Activated B cell treated with CpG ODN at 0.5 μM for 24 hours (primary cell): ENCODE data around the gene ASPG. TPM values are rescaled to one million over a fixed set of nuclear protein-coding genes. Genes with fewer than 3 reads are reported as not detected.

Experiments
- ATAC-seq: fragments of 200-7000 bp; cut with Tn5 transposase; one replicate; pipeline ENCODE4 v1.10.0; 2021; ENCODE audit warnings: low read depth, mild to moderate bottlenecking, moderate library complexity
- CTCF ChIA-PET: fragments of 350-600 bp; sonication (Branson Sonifier 250); formaldehyde crosslinking; loops from one replicate; lab custom pipeline; 2021; ENCODE audit warnings: antibody characterized with exemption; lab: Charles Lee
- POLR2A ChIA-PET: fragments of 350-600 bp; sonication (Branson Sonifier 250); formaldehyde crosslinking; loops from one replicate; lab custom pipeline; 2021; ENCODE audit warnings: antibody characterized with exemption; lab: Charles Lee
- DNase-seq: peaks from one replicate; pipeline ENCODE4 v3.0.0; 2022
- H3K27ac Mint-ChIP-seq: one replicate; pipeline ENCODE4 v1.8.0; 2020; ENCODE audit warnings: mixed read lengths
- H3K27me3 Mint-ChIP-seq: one replicate; pipeline ENCODE4 v1.8.0; 2021; ENCODE audit warnings: mixed read lengths
- H3K36me3 Mint-ChIP-seq: one replicate; pipeline ENCODE4 v1.8.0; 2021; ENCODE audit warnings: low read depth, mixed read lengths
- H3K4me1 Mint-ChIP-seq: one replicate; pipeline ENCODE4 v1.8.0; 2021; ENCODE audit warnings: mixed read lengths
- H3K4me3 Mint-ChIP-seq: one replicate; pipeline ENCODE4 v1.8.0; 2020; ENCODE audit warnings: mild to moderate bottlenecking, mixed read lengths
- H3K9me3 Mint-ChIP-seq: one replicate; pipeline ENCODE4 v1.8.0; 2020; ENCODE audit warnings: mixed read lengths
- intact Hi-C: fragments of 100-400 bp; cut with micrococcal nuclease; formaldehyde crosslinking; loops from one replicate; pipeline ENCODE4 v1.15.1; 2024
- total RNA-seq: library from RNA; stranded (reverse); gene quantifications from 2 replicates; pipeline ENCODE4 v1.2.3, GENCODE V29; 2022
- TF ChIP-seq, protein P1 (sequence below): fragments of 200-600 bp; IDR thresholded peaks from one replicate; pipeline ENCODE4 v1.8.0; 2022; ENCODE audit warnings: antibody characterized with exemption, mild to moderate bottlenecking

ASPG gene
- total RNA-seq, 1 donor from 2014 or later = not detected

DNA sequence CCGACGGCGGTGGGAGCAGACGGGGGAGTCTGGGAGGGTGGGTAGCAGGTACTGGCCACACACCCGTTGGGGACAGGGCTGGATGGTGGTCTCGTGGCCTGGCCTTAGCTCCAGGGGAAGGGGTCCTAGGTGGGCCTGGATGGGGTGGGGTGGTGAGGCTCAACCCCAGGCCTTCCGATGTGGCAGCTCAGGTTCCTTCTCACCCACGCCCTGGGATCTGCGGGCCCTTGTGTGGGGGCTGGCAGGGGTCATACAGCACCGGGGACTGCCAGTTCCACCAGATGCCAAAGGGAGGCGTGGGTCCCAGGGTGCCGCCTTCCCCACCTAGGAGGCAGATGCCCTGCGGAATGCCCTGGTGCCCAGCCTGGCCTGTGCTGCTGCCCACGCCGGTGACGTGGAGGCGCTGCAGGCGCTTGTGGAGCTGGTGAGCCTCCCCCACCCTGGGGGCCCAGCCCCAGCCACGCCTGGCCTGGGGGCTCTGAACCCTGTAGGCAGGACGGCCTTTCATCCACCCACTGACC is 21.0 kb downstream of the ASPG start:
- no peak for ATAC-seq
- Mint-ChIP-seq H3K9me3 (no peaks in the 10 kb centered on the region), H3K27me3 (peaks cover 2% of the 10 kb centered on the region), H3K27ac (no peak overlapping the region), H3K36me3 (no peaks in the 10 kb centered on the region), H3K4me3 (no peak overlapping the region), H3K4me1 (no peaks in the 10 kb centered on the region)
- ChIA-PET CTCF (no interaction called here), POLR2A (no interaction called here)
- TF ChIP-seq, protein P1, sequence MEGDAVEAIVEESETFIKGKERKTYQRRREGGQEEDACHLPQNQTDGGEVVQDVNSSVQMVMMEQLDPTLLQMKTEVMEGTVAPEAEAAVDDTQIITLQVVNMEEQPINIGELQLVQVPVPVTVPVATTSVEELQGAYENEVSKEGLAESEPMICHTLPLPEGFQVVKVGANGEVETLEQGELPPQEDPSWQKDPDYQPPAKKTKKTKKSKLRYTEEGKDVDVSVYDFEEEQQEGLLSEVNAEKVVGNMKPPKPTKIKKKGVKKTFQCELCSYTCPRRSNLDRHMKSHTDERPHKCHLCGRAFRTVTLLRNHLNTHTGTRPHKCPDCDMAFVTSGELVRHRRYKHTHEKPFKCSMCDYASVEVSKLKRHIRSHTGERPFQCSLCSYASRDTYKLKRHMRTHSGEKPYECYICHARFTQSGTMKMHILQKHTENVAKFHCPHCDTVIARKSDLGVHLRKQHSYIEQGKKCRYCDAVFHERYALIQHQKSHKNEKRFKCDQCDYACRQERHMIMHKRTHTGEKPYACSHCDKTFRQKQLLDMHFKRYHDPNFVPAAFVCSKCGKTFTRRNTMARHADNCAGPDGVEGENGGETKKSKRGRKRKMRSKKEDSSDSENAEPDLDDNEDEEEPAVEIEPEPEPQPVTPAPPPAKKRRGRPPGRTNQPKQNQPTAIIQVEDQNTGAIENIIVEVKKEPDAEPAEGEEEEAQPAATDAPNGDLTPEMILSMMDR = no peak
- intact Hi-C loops = no loop called here
- DNase-seq = no peak

DNA sequence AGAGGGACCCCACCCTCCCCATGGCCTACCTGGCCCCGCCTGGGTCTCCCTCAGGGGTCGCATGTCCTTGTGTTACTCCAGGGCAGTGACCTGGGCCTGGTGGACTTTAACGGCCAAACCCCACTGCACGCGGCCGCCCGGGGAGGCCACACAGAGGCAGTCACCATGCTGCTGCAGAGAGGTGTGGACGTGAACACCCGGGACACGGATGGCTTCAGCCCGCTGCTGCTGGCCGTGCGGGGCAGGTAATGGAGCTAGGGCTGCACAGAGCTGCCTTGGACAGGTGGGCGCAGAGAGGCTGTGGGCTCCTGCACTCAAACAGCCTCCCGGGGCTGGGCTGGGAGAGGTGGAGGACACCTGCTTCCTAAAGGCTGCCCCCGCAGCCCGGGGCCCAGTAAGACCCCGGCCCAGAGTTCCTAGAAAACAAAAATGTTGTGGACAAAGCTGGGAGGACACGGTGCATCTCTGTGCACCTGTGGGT is 21.6 kb downstream of the ASPG start:
- ChIA-PET CTCF (no interaction called here), POLR2A (no interaction called here)
- Mint-ChIP-seq H3K27me3 (peaks cover 2% of the 10 kb centered on the region), H3K27ac (no peak overlapping the region), H3K4me1 (no peaks in the 10 kb centered on the region), H3K9me3 (no peaks in the 10 kb centered on the region), H3K36me3 (no peaks in the 10 kb centered on the region), H3K4me3 (no peak overlapping the region)
- DNase-seq (no peak), ATAC-seq (no peak)
- TF ChIP-seq, protein P1 = no peak
- intact Hi-C loops = no loop called here

DNA sequence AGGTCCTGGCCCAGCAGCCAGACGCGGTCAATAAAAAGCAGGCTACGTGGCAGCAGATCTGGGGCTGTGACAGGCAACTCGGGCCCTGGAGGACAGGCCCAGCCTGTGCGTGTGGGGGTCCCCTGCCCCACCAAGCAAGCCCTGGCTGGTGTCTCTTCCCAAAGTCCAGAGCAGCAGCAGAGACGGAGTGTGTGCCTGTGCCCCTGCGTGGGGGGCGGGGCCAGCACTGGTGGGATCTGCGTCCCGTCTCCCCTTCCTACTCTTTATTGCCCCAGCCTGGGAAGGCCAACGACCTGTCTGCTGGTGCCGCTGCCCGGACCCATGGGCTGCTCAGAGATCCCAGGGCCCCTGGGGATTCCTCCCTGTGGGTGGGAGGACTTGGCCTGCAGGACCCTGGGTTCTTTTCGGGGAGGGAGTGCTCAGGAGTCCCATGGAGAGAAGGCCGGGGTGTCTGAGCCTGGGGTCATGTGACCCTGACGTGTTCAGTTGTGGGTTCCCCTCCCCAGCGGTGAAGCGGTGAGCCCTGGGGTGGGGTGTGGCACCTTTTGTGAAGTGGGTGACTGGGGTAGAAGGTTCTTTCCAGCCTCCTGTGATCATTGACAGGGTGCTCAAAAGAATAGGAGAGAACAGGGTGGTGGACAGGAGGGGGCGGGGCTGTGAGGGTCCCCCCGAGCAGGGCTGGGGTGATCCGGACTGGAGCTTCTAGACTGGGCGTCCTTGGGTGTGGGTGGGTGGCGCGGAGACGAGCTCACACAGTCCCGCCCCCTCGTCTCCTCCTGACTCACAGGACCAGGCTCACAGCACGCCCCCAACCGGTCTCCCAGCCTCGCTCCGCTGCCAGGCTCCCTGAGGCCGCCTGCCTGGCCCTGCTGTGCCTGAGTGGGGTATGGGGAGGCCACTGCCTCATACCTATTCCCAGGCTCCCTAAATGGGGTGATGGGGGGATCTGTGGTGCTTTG is 22.4 kb downstream of the ASPG start:
- no peak for DNase-seq
- Mint-ChIP-seq H3K4me1 (no peaks in the 10 kb centered on the region), H3K27me3 (peaks cover 2% of the 10 kb centered on the region), H3K27ac (no peak overlapping the region), H3K36me3 (no peaks in the 10 kb centered on the region), H3K9me3 (no peaks in the 10 kb centered on the region), H3K4me3 (no peak overlapping the region)
- intact Hi-C loops = no loop called here
- POLR2A ChIA-PET = no interaction called here
- CTCF ChIA-PET = no interaction called here
- ATAC-seq = no peak
- TF ChIP-seq, protein P1 = no peak

DNA sequence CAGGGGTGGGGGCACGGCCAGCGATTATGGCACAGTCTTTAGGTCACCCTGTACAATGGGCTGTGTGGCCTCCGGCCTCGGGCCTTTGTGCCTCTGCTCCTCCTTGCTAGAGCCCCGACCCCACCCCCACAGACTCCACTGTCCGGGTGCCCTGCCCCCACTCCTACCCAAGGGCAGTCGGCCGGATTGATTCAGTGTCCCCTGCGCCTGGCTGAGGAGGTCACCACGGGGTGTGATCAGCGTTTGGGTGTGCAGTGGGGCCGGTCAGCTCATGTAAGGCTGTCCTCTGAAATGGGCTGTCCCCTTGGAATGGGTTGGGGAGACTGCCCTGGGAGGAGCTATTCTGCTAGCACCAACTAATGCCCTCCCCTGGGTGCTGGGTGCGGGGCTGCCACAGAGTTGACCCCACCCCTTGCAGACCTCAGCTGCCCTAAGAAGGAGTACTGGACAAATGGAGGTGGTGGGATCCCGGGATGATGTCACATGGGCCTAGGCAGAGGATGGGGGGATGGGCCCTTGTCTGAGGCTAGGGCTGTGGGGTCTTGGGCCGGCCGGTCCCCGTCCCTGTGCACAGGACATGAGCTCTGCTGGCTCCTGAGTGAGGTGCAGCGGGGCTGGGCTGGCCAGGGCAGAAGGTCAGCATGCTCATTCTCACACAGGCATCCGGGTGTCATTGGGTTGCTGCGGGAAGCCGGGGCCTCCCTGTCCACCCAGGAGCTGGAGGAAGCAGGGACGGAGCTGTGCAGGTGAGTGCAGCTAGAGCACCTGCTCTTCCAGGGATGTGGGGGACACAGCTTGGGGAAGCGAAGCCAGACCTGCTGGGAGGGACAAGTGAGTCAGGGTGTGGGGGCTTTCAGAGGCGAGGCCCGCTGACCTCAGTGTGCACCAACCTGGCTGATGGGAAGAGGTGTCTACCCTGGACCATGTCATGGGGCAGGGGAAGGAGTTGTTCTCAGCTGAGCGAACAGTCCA is 23.4 kb downstream of the ASPG start:
- TF ChIP-seq, protein P1 = no peak
- intact Hi-C loops = no loop called here
- ChIA-PET POLR2A (no interaction called here), CTCF (no interaction called here)
- peaks cover 2% of the 10 kb centered on the region for H3K27me3 Mint-ChIP-seq
- no peak overlapping the region for H3K4me3 Mint-ChIP-seq
- no peaks in the 10 kb centered on the region for H3K4me1 Mint-ChIP-seq
- ATAC-seq (no peak), DNase-seq (no peak)
- no peaks in the 10 kb centered on the region for H3K9me3 Mint-ChIP-seq
- H3K27ac Mint-ChIP-seq = no peak overlapping the region
- H3K36me3 Mint-ChIP-seq = no peaks in the 10 kb centered on the region
